T-helper 1 cell (primary cell): ENCODE data around the gene GINS1.

Source experiments
- DNase-seq, 5 donors: peaks; one replicate each; pipeline ENCODE4 v3.0.0-alpha.2; 2012 to 2020

Gene GINS1

DNA sequence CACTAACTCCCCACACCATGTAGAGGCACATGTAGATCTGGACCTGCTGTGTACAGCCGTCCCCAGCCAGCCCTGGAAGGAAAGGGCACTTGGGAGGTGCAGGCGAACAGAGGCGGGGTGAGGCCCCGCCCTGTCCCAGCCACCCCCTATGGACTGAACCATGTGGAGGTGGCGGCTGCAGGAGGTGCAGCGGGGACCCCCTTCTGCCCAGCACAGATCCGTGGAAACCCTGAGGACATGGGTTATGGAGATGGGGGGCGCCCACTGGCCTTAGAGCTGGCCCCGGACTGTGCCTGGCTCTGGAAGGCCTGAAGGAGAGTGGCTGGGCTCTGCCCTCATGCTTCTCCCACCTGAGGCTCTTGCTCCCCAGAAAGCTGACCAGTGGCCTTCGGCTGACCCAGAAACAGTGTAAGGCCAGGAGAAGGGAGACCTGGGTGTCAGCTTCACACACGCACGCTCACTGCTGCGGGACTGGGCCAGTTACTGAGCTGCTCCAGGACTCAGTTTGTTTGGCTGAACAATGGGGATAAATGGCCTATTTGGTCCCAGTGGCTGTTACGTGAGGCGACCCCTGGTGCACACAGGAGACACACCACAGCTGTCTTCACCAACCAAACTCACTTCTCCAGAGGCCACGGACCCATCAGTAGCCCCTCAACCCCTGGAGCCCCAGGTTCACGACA lies 87.2 kb downstream of the GINS1 start:
- DNase-seq, result no peak

DNA sequence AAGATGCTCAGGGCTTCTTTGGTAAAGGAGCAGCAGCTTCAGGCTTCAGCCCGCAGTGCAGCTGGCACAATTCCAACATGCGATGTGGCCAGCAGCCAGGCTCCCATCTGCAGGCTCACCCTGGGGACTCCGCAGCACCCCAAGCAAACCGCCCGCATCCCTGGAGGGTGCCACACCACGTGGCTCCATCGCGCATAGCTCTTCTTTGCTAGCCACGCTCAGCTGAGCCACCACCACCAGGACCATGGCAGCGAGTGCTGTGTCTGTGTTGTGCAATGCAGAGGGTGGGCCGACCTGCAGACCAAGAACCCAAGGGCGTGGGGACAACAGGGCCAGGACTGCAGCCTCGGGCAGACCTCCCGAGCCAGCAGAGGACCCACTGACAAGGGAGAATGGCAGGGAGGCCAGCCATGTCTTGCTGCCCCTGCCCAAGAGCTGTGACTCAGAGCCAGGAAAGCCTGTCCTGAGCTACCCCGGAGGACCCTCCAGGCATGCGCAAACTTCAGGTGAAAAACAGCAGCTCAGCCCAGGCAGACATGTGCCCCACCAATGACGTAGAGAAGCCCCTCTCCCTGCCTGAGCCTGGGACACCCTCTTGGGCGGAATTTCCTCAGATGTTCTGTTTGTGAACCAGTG lies 87.8 kb downstream of the GINS1 start:
- no peak for DNase-seq

DNA sequence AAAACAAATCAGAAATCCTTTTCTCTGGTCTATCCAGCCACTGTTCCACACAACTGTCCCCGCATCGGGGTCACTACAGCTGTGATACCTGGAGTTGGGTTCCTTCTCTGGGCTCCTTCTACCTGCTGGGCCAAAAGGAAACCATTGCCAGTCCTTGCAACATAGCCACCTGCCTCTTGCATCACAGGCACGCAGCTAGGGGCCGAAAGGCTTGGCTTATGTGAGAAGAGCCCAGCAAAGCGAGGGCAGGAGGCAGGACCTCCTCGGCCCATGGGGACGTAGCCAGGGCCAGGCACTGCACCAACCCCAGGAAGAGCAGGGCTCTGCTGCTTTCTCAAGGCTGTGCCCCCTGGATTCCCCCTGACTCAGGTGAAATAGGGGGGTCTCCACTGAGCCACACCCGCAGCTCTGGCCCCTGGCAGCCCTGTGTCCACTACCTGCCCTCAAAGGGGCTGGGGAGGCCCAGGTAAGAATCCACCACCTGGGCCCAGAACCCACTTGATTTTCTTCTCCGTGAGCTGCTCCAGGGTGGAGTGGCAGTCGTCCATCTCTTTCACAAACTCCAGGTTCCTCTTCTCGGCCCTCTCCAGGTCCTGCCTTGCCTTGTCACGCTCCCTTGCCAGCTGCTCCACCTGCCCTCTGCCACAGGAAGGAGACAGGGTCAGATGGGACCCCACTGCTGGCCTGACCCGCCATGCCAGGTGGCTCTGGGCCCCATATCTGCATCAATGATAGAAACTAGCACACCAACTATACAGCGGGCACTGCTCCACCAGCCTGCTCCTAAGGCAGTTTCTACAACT lies 88.9 kb downstream of the GINS1 start:
- no peak for DNase-seq

DNA sequence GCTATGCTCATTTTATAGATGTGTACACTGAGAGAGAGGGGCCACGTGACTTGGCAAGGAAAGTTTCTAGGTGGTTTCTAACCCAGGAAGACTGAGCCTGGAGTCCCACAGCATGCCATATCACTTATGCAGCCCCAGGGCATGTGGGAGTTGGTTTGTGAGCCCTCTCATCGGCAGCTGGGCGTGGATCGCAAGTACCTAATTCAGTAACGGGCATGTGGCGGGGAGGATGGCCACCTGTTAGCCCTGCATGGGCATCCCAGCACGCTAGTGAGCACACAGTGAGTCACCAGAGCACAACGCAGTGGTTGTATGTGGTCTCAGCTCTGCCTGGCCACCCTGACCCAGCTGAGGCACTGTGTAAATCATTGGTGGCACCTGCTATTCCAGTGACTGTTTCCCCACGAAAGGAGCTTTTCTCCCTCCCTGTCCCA lies 89.5 kb downstream of the GINS1 start:
- DNase-seq, result no peak

DNA sequence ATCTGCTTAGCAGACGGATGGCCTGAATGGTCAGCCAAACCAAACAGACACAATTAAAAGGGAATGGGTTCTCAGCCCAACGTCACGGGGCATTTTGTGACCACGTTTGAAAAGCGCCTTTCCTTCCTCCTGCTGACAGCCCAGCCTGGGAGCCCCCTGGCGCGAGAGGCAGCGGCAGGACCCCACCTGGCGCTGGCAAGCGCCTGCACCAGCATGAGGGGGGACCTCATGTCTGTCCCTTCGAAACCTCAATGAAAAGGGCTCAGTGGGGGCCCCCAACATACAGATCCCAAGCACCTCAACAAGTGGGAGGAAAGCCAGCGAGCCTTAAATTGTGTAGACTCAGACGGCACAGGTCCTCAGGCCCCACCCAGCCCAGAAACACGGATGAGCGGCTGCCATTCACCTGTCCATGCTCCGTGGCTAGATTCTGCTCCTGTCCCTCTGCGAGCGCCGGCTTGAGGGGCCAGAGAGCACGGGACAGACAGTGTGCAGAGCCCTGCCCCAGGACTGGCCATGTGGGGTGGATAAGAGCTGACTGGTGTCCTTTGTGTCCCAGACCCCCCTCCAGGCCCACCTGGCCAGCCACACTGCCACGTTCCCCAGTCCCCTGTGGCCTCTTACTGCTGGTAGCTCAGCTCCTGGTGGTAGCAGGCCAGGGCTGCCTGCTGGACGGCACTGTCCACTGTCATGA lies 90.3 kb downstream of the GINS1 start:
- DNase-seq, result no peak
